ENCODE data around the gene RALBP1.

Gene RALBP1

DNA sequence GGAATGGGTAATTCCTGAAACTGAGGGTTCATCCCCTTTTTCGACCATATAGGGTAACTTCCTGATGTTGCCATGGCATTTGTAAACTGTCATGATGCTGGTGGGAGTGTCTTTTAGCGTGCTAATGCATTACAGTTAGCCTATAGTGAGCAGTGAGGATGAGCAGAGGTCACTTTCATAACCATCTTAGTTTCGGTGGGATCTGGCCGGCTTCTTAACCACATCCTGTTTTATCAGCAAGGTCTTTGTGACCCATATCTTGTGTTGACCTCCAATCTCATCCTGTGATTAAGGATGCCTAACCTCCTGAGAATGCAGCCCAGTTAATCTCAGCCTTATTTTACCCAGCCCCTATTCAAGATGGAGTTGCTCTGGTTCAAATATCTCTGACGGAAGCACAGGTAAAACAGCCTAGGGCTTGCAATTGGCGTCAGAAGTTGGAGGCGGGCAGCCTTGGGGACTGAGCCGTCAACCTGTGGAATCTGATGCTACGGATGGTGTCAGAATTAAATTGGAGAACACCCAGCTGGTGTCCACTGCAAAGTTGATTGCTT lies 19.5 kb downstream of the RALBP1 start:
- no peak overlapping the region for H2BK120ac ChIP-seq (ENCODE audit: low read depth, low read length)
- H3K4ac ChIP-seq (ENCODE audit: low read depth in 1 of 2, low read length in 2 of 2), result no peak overlapping the region
- H3K36me3 ChIP-seq (ENCODE audit: control insufficient read depth in 1 of 2, insufficient read depth in 2 of 2, low read depth in 1 of 2, low read length in 2 of 2), result peaks cover 3 to 6% of the 10 kb centered on the region in 2 experiments
- peak overlapping the region in 1 of 2 experiments; percentile 1 for H3K18ac ChIP-seq (ENCODE audit: low read depth in 1 of 2, low read length in 2 of 2)
- no peak overlapping the region for H4K91ac ChIP-seq (ENCODE audit: low read length)
- no peaks in the 10 kb centered on the region for H3K27me3 ChIP-seq (ENCODE audit: control insufficient read depth in 1 of 2, insufficient read depth in 1 of 2, low read length in 2 of 2)
- no peak overlapping the region for H3K27ac ChIP-seq (ENCODE audit: low read length, poor library complexity, severe bottlenecking)
- 65% methylated on average over 9 of the region's 9 CpGs for WGBS
- no peaks in the 10 kb centered on the region for H3K4me1 ChIP-seq (ENCODE audit: control insufficient read depth, insufficient read depth, low read depth, low read length)
- no peak overlapping the region for H2BK15ac ChIP-seq (ENCODE audit: low read depth, poor library complexity, severe bottlenecking)
- no peak overlapping the region for H3K23ac ChIP-seq (ENCODE audit: low read length in 2 of 2)
- no peak overlapping the region for H2BK5ac ChIP-seq (ENCODE audit: low read depth, low read length, poor library complexity, severe bottlenecking)
- H2BK12ac ChIP-seq (ENCODE audit: low read length in 2 of 2), result no peak overlapping the region
- no peak overlapping the region for H3K9ac ChIP-seq (ENCODE audit: low read length)
- peaks cover 33% of the 10 kb centered on the region for H3K79me1 ChIP-seq (replicated peaks; ENCODE audit: low read length, poor library complexity, severe bottlenecking)
- no peak overlapping the region for H4K8ac ChIP-seq (ENCODE audit: low read length)
- no peak overlapping the region for H2AFZ ChIP-seq (ENCODE audit: low read depth, low read length)
- peak; percentile 81 for DNase-seq
- H3K9me3 ChIP-seq (ENCODE audit: control insufficient read depth, low read length), result no peaks in the 10 kb centered on the region
- H2AK5ac ChIP-seq (ENCODE audit: low read length, severe bottlenecking), result no peak overlapping the region
- H3K4me3 ChIP-seq (ENCODE audit: insufficient read depth in 1 of 2, low read depth in 1 of 2, low read length in 2 of 2), result no peak overlapping the region
- no peak overlapping the region for H3K4me2 ChIP-seq (ENCODE audit: low read length, poor library complexity, severe bottlenecking)
- H3K14ac ChIP-seq (ENCODE audit: low read length in 2 of 2), result no peak overlapping the region

DNA sequence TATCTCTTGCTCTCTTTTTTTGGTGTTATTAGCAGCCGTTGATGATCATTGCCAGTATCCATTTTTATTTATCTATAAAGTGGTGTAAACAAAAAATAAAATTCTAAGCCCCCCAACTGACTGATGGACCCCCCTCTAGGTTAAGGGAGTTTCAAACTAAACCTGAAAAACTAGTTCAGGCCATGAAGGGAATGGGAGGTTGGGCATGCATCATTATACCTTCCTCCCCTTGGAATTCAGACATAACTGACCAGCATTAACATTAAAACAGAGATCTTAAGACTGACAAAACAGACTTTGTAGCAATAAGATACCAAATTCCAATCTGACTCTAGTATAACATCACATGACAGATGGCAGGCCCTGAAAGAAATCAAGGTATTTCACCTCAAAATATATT lies 20.2 kb downstream of the RALBP1 start:
- no peak overlapping the region for H3K14ac ChIP-seq (ENCODE audit: low read length in 2 of 2)
- no peak overlapping the region for H3K4ac ChIP-seq (ENCODE audit: low read depth in 1 of 2, low read length in 2 of 2)
- H4K8ac ChIP-seq (ENCODE audit: low read length), result no peak overlapping the region
- peaks cover 35% of the 10 kb centered on the region for H3K79me1 ChIP-seq (replicated peaks; ENCODE audit: low read length, poor library complexity, severe bottlenecking)
- H3K27ac ChIP-seq (ENCODE audit: low read length, poor library complexity, severe bottlenecking), result no peak overlapping the region
- no CpG with 5 or more reads among the region's 1 CpG for WGBS
- H3K4me3 ChIP-seq (ENCODE audit: insufficient read depth in 1 of 2, low read depth in 1 of 2, low read length in 2 of 2), result no peak overlapping the region
- H2BK5ac ChIP-seq (ENCODE audit: low read depth, low read length, poor library complexity, severe bottlenecking), result no peak overlapping the region
- H3K4me2 ChIP-seq (ENCODE audit: low read length, poor library complexity, severe bottlenecking), result no peak overlapping the region
- H2AFZ ChIP-seq (ENCODE audit: low read depth, low read length), result no peak overlapping the region
- H3K36me3 ChIP-seq (ENCODE audit: control insufficient read depth in 1 of 2, insufficient read depth in 2 of 2, low read depth in 1 of 2, low read length in 2 of 2), result peaks cover 3 to 6% of the 10 kb centered on the region in 2 experiments
- no peak overlapping the region for H3K18ac ChIP-seq (ENCODE audit: low read depth in 1 of 2, low read length in 2 of 2)
- no peak overlapping the region for H3K23ac ChIP-seq (ENCODE audit: low read length in 2 of 2)
- H2BK120ac ChIP-seq (ENCODE audit: low read depth, low read length), result no peak overlapping the region
- DNase-seq, result no peak
- H2AK5ac ChIP-seq (ENCODE audit: low read length, severe bottlenecking), result no peak overlapping the region
- no peak overlapping the region for H2BK12ac ChIP-seq (ENCODE audit: low read length in 2 of 2)
- H3K9me3 ChIP-seq (ENCODE audit: control insufficient read depth, low read length), result no peaks in the 10 kb centered on the region
- no peak overlapping the region for H3K9ac ChIP-seq (ENCODE audit: low read length)
- H4K91ac ChIP-seq (ENCODE audit: low read length), result no peak overlapping the region
- H3K27me3 ChIP-seq (ENCODE audit: control insufficient read depth in 1 of 2, insufficient read depth in 1 of 2, low read length in 2 of 2), result no peaks in the 10 kb centered on the region
- no peak overlapping the region for H2BK15ac ChIP-seq (ENCODE audit: low read depth, poor library complexity, severe bottlenecking)
- no peaks in the 10 kb centered on the region for H3K4me1 ChIP-seq (ENCODE audit: control insufficient read depth, insufficient read depth, low read depth, low read length)

DNA sequence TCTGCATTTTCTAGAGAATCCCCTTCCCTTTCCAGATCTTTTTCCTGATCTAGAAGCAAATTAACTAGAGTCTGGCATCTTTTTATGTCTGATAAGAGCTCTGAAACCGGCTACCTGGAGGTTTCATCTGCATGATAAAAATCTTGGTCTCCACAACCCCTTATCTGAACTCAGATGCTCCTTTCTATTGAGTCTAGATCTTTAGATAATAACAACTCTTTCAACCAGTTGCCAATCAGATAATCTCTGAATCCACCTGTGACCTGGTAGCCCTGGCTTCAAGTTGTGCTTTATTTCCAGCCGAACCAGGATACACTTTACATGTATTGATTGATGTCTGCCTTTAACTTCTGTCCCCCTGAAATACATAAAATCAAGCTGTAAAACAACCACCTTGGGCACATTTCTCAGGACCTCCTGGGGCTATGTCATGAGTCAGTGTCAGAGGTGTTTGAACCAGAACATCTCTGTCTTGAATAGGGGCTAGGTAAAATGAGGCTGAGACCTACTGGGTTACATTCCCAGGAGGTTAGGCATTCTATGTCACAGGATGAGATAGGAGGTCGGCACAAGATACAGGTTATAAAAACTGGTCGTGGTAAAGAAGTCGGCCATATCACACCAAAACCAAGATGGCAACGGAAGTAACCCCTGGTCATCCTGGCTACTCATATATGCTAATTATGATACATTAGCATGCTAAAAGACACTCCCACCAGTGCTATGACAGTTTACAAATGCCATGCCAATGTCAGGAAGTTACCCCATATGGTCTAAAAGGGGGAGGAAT lies 20.8 kb downstream of the RALBP1 start:
- no peak overlapping the region for H2AFZ ChIP-seq (ENCODE audit: low read depth, low read length)
- no peak overlapping the region for H3K18ac ChIP-seq (ENCODE audit: low read depth in 1 of 2, low read length in 2 of 2)
- no peak overlapping the region for H2AK5ac ChIP-seq (ENCODE audit: low read length, severe bottlenecking)
- no peak overlapping the region for H2BK120ac ChIP-seq (ENCODE audit: low read depth, low read length)
- no peaks in the 10 kb centered on the region for H3K27me3 ChIP-seq (ENCODE audit: control insufficient read depth in 1 of 2, insufficient read depth in 1 of 2, low read length in 2 of 2)
- no peak overlapping the region for H3K14ac ChIP-seq (ENCODE audit: low read length in 2 of 2)
- H2BK15ac ChIP-seq (ENCODE audit: low read depth, poor library complexity, severe bottlenecking), result no peak overlapping the region
- no peak overlapping the region for H3K23ac ChIP-seq (ENCODE audit: low read length in 2 of 2)
- no peak overlapping the region for H2BK12ac ChIP-seq (ENCODE audit: low read length in 2 of 2)
- H2BK5ac ChIP-seq (ENCODE audit: low read depth, low read length, poor library complexity, severe bottlenecking), result no peak overlapping the region
- no peak overlapping the region for H4K91ac ChIP-seq (ENCODE audit: low read length)
- H3K79me1 ChIP-seq (replicated peaks; ENCODE audit: low read length, poor library complexity, severe bottlenecking), result peaks cover 32% of the 10 kb centered on the region
- H3K36me3 ChIP-seq (ENCODE audit: control insufficient read depth in 1 of 2, insufficient read depth in 2 of 2, low read depth in 1 of 2, low read length in 2 of 2), result peaks cover 3 to 6% of the 10 kb centered on the region in 2 experiments
- no peak overlapping the region for H3K4me3 ChIP-seq (ENCODE audit: insufficient read depth in 1 of 2, low read depth in 1 of 2, low read length in 2 of 2)
- H3K4me2 ChIP-seq (ENCODE audit: low read length, poor library complexity, severe bottlenecking), result no peak overlapping the region
- H3K9me3 ChIP-seq (ENCODE audit: control insufficient read depth, low read length), result no peaks in the 10 kb centered on the region
- 79% methylated on average over 5 of the region's 6 CpGs for WGBS
- DNase-seq, result no peak
- H3K4ac ChIP-seq (ENCODE audit: low read depth in 1 of 2, low read length in 2 of 2), result no peak overlapping the region
- H4K8ac ChIP-seq (ENCODE audit: low read length), result no peak overlapping the region
- H3K4me1 ChIP-seq (ENCODE audit: control insufficient read depth, insufficient read depth, low read depth, low read length), result no peaks in the 10 kb centered on the region
- no peak overlapping the region for H3K27ac ChIP-seq (ENCODE audit: low read length, poor library complexity, severe bottlenecking)
- no peak overlapping the region for H3K9ac ChIP-seq (ENCODE audit: low read length)

DNA sequence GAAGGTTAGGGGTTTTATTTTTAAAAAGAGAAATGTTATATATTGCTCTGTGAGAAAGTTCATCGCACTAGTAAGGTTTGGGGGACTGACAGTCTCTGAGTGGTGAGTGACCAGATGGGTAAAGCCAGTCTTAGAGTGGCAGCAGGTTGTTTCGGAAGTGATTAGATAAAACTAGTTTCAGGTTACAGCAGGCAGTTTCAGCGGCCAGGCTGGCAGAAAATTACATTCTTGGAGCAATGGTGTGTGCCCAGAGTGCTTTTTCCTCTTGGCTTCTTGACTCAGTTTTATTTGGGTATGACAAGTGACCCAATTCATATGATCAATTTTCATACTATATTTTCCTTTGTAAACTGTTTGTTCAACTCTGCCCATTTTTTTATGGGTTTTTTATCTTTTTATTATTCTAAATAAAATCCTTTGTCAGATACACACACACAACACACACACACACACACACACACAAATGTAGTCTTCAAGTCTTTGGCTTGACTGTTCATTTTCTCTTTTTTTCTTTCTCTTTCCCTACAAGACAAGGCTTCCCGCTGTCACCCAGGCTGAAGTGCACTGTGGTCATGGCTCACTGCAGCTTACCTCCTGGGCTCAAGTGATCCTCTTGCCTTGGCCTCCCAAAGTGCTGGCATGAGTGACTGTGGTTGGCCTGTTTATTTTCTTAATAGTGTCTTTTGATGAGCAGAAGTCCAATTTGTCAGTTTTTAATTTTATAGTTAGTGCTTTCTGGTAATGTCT lies 30.9 kb downstream of the RALBP1 start:
- no peak overlapping the region for H3K14ac ChIP-seq (ENCODE audit: low read length in 2 of 2)
- no peak overlapping the region for H2AK5ac ChIP-seq (ENCODE audit: low read length, severe bottlenecking)
- peaks cover 2% of the 10 kb centered on the region for H3K4me1 ChIP-seq (ENCODE audit: control insufficient read depth, insufficient read depth, low read depth, low read length)
- H3K36me3 ChIP-seq (ENCODE audit: control insufficient read depth in 1 of 2, insufficient read depth in 2 of 2, low read depth in 1 of 2, low read length in 2 of 2), result peaks cover 3 to 6% of the 10 kb centered on the region in 2 experiments
- no peak overlapping the region for H4K91ac ChIP-seq (ENCODE audit: low read length)
- peak overlapping the region; percentile 10 for H3K27ac ChIP-seq (ENCODE audit: low read length, poor library complexity, severe bottlenecking)
- peaks cover 16% of the 10 kb centered on the region for H3K79me1 ChIP-seq (replicated peaks; ENCODE audit: low read length, poor library complexity, severe bottlenecking)
- H2BK12ac ChIP-seq (ENCODE audit: low read length in 2 of 2), result peak overlapping the region in 1 of 2 experiments; percentile 96
- no peak for DNase-seq
- no peak overlapping the region for H3K18ac ChIP-seq (ENCODE audit: low read depth in 1 of 2, low read length in 2 of 2)
- H3K23ac ChIP-seq (ENCODE audit: low read length in 2 of 2), result no peak overlapping the region
- no peak overlapping the region for H2BK120ac ChIP-seq (ENCODE audit: low read depth, low read length)
- no peaks in the 10 kb centered on the region for H3K9me3 ChIP-seq (ENCODE audit: control insufficient read depth, low read length)
- no peaks in the 10 kb centered on the region for H3K27me3 ChIP-seq (ENCODE audit: control insufficient read depth in 1 of 2, insufficient read depth in 1 of 2, low read length in 2 of 2)
- no peak overlapping the region for H3K4me2 ChIP-seq (ENCODE audit: low read length, poor library complexity, severe bottlenecking)
- no peak overlapping the region for H2BK5ac ChIP-seq (ENCODE audit: low read depth, low read length, poor library complexity, severe bottlenecking)
- H3K4me3 ChIP-seq (ENCODE audit: insufficient read depth in 1 of 2, low read depth in 1 of 2, low read length in 2 of 2), result no peak overlapping the region
- no peak overlapping the region for H3K4ac ChIP-seq (ENCODE audit: low read depth in 1 of 2, low read length in 2 of 2)
- no peak overlapping the region for H3K9ac ChIP-seq (ENCODE audit: low read length)
- H2AFZ ChIP-seq (ENCODE audit: low read depth, low read length), result no peak overlapping the region
- 91% methylated on average over 4 of the region's 4 CpGs for WGBS
- H4K8ac ChIP-seq (ENCODE audit: low read length), result no peak overlapping the region
- H2BK15ac ChIP-seq (ENCODE audit: low read depth, poor library complexity, severe bottlenecking), result no peak overlapping the region
